ENCODE measurements around the gene SLC26A1.

DNA sequence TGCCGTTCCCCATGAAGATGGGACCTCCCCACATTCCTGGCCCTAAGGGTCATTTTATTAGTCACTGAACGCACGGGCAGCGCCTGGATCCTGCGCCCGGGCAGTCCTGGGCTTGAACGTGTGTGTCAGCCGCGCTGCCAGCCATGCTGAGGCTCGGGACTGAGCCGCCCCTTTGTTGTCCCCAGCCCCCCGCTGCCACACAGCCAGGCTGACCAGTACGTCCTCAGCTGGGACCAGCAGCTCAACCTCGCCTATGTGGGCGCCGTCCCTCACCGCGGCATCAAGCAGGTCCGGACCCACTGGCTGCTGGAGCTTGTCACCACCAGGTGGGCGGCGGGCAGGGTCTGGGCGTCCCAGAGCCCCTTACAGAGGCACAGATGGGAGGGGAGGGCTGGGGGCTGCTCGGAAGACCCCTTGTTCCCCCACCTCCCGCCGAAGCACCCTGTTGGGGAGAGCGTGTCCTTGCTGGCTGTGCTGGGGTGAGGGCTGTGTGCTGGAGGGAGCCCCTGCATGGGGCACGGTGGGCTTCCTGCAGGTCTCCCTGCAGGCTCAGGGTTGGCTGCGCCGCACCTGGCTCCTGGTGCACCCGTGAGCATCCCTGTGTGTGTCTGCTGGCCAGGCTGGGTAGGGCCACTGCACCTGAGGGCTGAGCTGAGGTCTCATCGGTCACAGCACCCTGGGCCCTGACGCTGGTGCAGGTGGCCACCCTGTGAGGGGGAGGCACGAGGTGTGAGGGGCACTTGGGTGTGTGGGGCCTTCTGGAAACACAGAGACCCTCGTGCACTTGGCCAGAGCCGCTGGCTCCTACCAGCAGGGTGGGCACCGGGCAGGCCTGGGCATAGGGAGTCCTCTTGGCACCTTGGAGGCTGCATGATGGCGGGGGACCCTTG lies 5.3 kb downstream of the SLC26A1 start:
- no peak for TF ChIP-seq SIN3A (IDR thresholded peaks at IDR 0.05; ENCODE audit: borderline replicate concordance, insufficient read depth, low read length)
- no peak for TF ChIP-seq TAF1 (IDR thresholded peaks at IDR 0.05; ENCODE audit: borderline replicate concordance, insufficient read depth, low read length)
- no peak for TF ChIP-seq POLR2AphosphoS5 (IDR thresholded peaks at IDR 0.05; ENCODE audit: low read depth, low read length)

All from PFSK-1 (cell line).